IPS-15b (cell line): ENCODE results near the gene SYNPO2.
"Not testable (repeated sequence)": the region's sequence is repeated elsewhere in the genome, so short reads cannot be mapped to it uniquely, and the experiment has no call there.

Source experiments
- H3K27me3 ChIP-seq: one replicate; pipeline ENCODE4 v1.6.1; 2013; ENCODE audit warnings: low read length; ENCODE audit not compliant: control insufficient read depth, insufficient read depth
- H3K36me3 ChIP-seq: one replicate; pipeline ENCODE4 v1.6.1; 2013; ENCODE audit warnings: low read length; ENCODE audit not compliant: control insufficient read depth, insufficient read depth
- H3K4me1 ChIP-seq: one replicate; pipeline ENCODE4 v1.6.1; 2013; ENCODE audit warnings: mild to moderate bottlenecking, low read length; ENCODE audit not compliant: control insufficient read depth, insufficient read depth
- H3K4me3 ChIP-seq: one replicate; pipeline ENCODE4 v1.5.1; 2013; ENCODE audit warnings: low read depth, low read length
- H3K9ac ChIP-seq: one replicate; pipeline ENCODE4 v1.6.1; 2013; ENCODE audit warnings: low read depth, mild to moderate bottlenecking, low read length
- H3K9me3 ChIP-seq: one replicate; pipeline ENCODE4 v1.6.1; 2013; ENCODE audit warnings: mild to moderate bottlenecking, low read length; ENCODE audit not compliant: control insufficient read depth, insufficient read depth

The SYNPO2 gene

DNA sequence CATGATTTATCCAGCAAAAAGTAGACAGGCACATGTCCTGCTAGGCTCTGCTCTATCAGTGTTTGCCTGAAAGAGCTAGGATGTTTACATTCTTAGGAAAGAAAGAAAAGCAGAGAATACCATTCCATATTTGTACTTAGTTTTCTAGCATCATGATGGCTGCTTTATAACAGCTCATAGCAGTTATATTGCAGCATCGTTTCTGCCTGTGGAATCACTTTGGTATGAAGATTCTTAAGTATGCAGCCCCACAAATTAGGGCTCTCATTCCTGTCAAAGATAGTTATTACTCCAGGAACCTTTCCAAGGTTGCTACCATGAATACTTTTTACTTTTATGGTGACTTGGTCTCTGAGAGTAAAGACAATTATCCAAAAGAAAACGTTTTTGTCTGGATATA lies 128.0 kb downstream of the SYNPO2 start:
- Histone ChIP-seq H3K4me3 (no peak overlapping the region), H3K9me3 (no peaks in the 10 kb centered on the region), H3K27me3 (no peaks in the 10 kb centered on the region), H3K4me1 (no peaks in the 10 kb centered on the region), H3K9ac (no peak overlapping the region), H3K36me3 (no peaks in the 10 kb centered on the region)

DNA sequence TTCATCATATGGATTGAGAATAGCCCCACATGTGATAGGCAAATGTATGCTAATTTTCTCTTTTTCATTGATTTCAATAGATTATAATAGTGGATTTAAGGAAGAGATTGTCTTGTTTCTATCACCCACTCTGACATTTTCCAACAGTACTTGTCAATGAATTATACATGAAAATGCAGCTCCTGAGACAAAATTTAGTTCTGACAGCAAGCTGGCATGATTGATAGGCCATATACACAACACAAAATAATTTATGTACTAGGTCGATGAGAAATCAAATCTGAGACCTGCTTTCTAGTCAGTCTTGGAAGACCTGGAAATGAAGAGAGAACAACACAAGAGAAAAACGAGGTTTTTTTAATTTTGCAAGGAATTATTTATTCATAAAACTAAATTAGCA lies 129.0 kb downstream of the SYNPO2 start:
- H3K9ac ChIP-seq = no peak overlapping the region
- no peaks in the 10 kb centered on the region for H3K4me1 ChIP-seq
- H3K36me3 ChIP-seq = no peaks in the 10 kb centered on the region
- H3K9me3 ChIP-seq = no peaks in the 10 kb centered on the region
- no peak overlapping the region for H3K4me3 ChIP-seq
- H3K27me3 ChIP-seq = no peaks in the 10 kb centered on the region

DNA sequence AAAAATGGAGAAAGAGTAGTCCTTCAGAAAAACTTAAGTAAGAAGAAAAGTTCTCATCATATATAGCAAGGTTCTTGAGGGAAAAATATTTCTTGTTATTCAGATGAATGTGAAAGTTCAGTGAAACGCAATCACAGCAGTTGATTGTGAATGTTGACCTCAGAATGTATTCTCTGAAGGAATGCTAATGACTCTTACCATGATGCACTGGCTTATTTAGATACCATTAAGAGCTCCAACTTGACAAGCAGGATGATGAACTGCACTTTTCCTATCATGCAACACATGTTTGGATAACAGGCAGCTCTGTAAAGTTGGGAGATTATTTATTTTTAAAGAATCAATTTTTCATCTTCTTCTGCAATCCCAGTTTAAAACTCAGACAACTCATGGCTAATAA lies 131.5 kb downstream of the SYNPO2 start:
- Histone ChIP-seq H3K9ac (no peak overlapping the region), H3K9me3 (no peaks in the 10 kb centered on the region), H3K36me3 (no peaks in the 10 kb centered on the region), H3K4me3 (no peak overlapping the region), H3K4me1 (peaks cover 9% of the 10 kb centered on the region), H3K27me3 (no peaks in the 10 kb centered on the region)

DNA sequence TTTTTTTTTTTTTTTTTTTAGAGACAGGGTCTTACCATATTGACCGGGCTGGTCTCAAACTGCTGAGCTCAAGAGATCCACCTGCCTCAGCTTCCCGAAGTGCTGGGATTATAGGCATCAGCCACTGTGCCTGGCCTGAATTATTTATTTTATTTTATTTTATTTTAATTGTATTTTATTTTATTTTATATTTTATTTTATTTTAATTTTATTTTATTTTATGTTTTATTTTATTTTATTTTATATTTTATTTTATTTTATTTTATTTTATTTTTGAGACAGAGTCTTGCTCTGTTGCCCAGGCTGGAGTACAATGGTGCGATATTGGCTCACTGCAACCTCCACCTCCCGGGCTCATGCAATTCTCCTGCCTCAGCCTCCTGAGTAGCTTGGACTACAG lies 133.9 kb downstream of the SYNPO2 start:
- H3K4me1 ChIP-seq, H3K4me3 ChIP-seq, H3K36me3 ChIP-seq, H3K27me3 ChIP-seq, H3K9me3 ChIP-seq, H3K9ac ChIP-seq: not testable (repeated sequence)

DNA sequence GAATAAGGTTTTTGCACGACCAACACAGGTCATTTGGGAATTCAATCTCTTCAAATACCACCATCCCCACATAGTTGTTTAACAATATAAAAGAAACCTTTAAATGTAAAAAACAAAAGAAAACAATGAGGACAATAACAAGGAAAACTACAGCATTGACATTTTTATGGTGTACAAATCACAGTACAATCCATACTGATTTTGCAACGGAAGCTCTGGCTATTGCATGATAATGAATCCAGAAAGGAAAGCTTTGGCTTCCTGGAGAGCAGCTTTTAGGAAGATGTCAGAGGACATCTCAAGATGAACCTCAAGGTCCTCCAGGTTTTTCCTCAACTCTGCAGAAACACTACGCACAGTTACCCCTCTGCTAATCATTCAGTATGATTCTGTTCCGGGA lies 135.4 kb downstream of the SYNPO2 start:
- Histone ChIP-seq H3K27me3 (no peaks in the 10 kb centered on the region), H3K9me3 (no peaks in the 10 kb centered on the region), H3K9ac (no peak overlapping the region), H3K36me3 (no peaks in the 10 kb centered on the region), H3K4me3 (no peak overlapping the region), H3K4me1 (peaks cover 9% of the 10 kb centered on the region)

DNA sequence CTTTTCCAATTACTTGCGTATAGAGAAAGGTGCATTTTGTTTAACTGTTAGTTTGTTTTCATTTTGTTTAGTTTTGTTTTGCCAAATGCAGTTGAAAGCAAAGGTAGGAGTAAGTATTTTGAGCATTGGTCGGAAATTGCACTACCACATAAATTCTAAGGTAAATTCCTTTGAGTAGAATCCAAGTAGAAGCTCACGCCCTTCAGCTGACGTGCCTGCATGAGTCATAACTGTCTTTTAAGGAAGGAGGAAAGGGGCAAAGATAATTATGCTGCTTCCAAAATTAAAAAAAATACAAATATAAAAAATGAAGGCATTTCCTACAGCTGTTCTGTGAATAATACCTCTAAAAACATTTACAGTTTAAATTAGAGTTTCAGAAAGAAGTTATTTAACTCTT lies 136.8 kb downstream of the SYNPO2 start:
- Histone ChIP-seq H3K9me3 (no peaks in the 10 kb centered on the region), H3K9ac (no peak overlapping the region), H3K27me3 (no peaks in the 10 kb centered on the region), H3K4me3 (no peak overlapping the region), H3K4me1 (peaks cover 9% of the 10 kb centered on the region), H3K36me3 (no peaks in the 10 kb centered on the region)

DNA sequence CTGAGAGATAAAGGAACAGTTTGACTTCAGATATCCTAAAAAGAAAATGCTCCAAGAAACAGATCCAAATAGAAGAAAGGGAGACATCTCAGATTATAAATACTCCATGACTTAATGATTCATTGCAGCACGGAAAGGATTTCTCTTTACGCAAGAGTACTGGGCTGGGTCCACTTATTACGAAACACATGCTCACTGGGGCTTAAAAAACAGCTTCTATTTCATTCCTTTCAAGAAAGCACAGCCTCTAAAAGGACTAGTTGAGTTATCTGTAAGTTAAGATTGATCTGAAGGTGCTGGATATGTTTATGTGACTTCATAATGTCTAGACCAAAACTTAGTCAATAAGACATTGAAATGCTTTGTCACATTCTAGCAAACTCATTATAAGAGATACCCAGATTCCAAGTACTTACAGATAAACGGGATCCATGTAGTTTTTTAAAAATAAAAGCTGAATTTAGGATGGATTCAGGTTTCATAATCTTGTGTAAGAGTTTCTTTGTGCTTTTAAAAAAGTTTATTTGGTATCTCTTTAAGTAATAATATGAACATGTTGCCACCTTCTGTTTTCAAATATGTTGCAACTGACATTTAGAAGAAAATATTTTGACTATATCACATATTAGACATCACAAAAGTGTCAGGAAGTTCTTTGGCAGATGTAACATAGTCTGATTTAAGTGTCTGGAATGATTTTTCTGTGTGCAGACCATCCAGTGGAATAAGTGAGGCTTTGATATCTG lies 137.4 kb downstream of the SYNPO2 start:
- Histone ChIP-seq H3K9ac (no peak overlapping the region), H3K4me1 (peaks cover 9% of the 10 kb centered on the region), H3K36me3 (no peaks in the 10 kb centered on the region), H3K4me3 (no peak overlapping the region), H3K9me3 (no peaks in the 10 kb centered on the region), H3K27me3 (no peaks in the 10 kb centered on the region)

DNA sequence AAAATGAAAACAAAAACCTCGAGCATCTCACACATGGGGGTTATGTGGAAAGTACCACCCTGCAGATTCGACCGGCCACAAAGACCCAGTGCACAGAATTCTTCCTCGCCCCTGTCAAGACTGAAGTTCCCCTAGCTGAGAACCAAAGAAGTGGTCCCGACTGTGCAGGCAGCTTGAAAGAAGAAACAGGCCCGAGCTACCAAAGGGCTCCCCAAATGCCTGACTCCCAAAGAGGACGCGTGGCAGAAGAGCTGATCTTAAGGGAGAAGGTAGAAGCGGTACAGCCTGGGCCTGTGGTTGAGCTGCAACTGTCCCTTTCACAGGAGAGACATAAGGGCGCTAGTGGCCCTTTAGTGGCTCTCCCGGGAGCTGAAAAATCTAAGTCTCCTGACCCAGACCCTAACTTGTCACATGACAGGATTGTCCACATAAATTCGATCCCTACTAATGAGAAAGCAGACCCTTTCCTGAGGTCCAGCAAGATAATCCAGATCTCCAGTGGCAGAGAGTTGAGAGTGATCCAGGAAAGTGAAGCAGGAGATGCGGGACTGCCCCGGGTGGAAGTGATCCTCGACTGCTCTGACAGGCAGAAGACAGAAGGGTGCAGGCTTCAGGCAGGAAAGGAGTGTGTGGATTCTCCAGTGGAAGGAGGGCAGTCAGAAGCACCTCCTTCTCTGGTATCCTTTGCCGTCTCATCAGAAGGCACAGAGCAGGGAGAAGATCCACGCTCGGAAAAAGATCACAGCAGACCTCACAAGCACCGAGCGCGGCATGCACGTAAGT lies 138.2 kb downstream of the SYNPO2 start:
- Histone ChIP-seq H3K4me3 (no peak overlapping the region), H3K9me3 (no peaks in the 10 kb centered on the region), H3K36me3 (no peaks in the 10 kb centered on the region), H3K9ac (no peak overlapping the region), H3K4me1 (peaks cover 9% of the 10 kb centered on the region), H3K27me3 (no peaks in the 10 kb centered on the region)

DNA sequence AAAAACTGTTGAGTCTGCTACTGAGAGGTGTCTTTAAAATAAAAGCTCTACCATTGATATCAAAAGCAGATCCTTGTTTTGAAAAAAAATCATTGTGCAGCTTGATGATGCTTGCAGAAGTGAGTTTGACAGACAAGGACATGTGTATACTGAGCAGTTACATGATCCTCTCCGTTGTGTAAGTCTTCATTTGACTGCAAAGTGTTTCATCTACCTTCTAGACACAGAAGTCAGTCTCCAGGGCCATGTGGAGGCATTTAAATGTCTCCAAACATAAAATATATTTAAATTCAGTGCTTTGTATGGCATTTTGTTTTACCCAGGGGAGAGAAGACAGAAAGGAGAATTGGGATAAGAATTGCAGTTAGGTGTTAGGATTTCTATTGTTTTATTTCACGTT lies 139.2 kb downstream of the SYNPO2 start:
- no peak overlapping the region for H3K4me3 ChIP-seq
- H3K27me3 ChIP-seq = no peaks in the 10 kb centered on the region
- H3K36me3 ChIP-seq = no peaks in the 10 kb centered on the region
- H3K4me1 ChIP-seq = peaks cover 9% of the 10 kb centered on the region
- no peaks in the 10 kb centered on the region for H3K9me3 ChIP-seq
- no peak overlapping the region for H3K9ac ChIP-seq

DNA sequence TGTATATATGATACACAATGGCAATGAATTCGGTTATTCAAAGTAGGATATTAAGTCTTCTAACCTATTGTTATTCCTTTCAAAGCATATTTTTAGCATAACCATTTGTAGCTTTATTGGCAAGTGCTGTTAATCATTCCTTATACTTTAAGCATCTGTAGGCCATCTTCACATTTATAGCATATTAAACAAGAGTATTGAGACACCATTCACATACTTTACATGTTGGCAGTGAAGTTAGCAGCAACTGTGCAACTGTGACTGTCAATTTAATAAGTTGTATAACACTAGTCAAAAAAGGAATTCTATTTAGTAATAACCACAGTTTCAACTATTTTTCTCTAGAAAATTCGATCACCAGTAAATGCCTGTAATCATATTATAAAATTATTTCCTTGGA lies 139.6 kb downstream of the SYNPO2 start:
- Histone ChIP-seq H3K9ac (no peak overlapping the region), H3K4me1 (peaks cover 9% of the 10 kb centered on the region), H3K4me3 (no peak overlapping the region), H3K9me3 (no peaks in the 10 kb centered on the region), H3K27me3 (no peaks in the 10 kb centered on the region), H3K36me3 (no peaks in the 10 kb centered on the region)

DNA sequence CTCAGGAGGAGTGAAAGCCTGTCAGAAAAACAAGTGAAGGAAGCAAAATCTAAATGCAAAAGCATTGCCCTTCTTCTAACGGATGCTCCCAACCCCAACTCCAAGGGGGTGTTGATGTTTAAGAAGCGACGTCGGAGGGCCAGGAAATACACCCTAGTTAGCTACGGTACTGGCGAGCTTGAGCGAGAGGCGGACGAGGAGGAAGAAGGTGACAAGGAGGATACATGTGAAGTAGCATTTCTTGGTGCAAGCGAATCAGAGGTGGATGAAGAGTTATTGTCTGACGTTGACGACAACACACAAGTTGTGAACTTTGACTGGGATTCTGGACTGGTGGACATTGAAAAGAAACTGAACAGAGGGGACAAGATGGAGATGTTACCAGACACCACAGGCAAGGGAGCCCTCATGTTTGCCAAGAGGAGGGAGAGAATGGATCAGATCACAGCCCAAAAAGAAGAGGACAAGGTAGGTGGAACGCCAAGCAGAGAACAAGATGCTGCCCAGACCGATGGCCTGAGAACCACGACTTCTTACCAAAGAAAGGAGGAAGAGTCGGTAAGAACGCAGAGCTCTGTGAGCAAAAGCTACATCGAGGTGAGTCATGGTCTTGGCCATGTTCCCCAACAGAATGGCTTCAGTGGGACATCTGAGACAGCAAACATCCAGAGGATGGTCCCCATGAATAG lies 141.3 kb downstream of the SYNPO2 start:
- no peaks in the 10 kb centered on the region for H3K9me3 ChIP-seq
- H3K27me3 ChIP-seq = no peaks in the 10 kb centered on the region
- H3K36me3 ChIP-seq = no peaks in the 10 kb centered on the region
- H3K4me3 ChIP-seq = no peak overlapping the region
- no peaks in the 10 kb centered on the region for H3K4me1 ChIP-seq
- no peak overlapping the region for H3K9ac ChIP-seq

DNA sequence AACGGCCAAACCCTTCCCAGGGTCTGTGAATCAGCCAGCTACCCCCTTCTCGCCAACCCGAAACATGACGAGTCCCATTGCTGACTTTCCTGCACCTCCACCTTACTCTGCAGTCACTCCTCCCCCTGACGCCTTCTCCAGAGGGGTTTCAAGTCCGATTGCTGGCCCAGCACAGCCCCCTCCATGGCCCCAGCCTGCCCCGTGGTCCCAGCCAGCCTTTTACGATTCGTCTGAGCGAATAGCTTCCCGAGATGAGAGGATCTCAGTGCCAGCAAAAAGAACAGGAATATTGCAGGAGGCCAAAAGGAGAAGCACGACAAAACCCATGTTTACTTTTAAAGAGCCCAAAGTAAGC lies 141.9 kb downstream of the SYNPO2 start:
- Histone ChIP-seq H3K4me1 (no peaks in the 10 kb centered on the region), H3K9ac (no peak overlapping the region), H3K9me3 (no peaks in the 10 kb centered on the region), H3K36me3 (no peaks in the 10 kb centered on the region), H3K27me3 (no peaks in the 10 kb centered on the region), H3K4me3 (no peak overlapping the region)
